LNCaP clone FGC (cell line): ENCODE measurements around the gene MSMB.

Source experiments
- DNase-seq: peaks from one replicate; pipeline ENCODE4 v3.0.0-alpha.2; 2011; ENCODE audit warnings: low read depth
- H3K4me3 ChIP-seq: 2 replicates; pipeline ENCODE4 v1.5.1; 2011; ENCODE audit warnings: mild to moderate bottlenecking, low read depth, low read length, control low read depth
- TF ChIP-seq, protein P1 (sequence below): IDR thresholded peaks from 2 replicates; pipeline ENCODE4 v1.5.1; 2012; ENCODE audit warnings: mild to moderate bottlenecking; ENCODE audit not compliant: control insufficient read depth, insufficient read depth; ENCODE audit errors: extremely low read depth

Gene MSMB

DNA sequence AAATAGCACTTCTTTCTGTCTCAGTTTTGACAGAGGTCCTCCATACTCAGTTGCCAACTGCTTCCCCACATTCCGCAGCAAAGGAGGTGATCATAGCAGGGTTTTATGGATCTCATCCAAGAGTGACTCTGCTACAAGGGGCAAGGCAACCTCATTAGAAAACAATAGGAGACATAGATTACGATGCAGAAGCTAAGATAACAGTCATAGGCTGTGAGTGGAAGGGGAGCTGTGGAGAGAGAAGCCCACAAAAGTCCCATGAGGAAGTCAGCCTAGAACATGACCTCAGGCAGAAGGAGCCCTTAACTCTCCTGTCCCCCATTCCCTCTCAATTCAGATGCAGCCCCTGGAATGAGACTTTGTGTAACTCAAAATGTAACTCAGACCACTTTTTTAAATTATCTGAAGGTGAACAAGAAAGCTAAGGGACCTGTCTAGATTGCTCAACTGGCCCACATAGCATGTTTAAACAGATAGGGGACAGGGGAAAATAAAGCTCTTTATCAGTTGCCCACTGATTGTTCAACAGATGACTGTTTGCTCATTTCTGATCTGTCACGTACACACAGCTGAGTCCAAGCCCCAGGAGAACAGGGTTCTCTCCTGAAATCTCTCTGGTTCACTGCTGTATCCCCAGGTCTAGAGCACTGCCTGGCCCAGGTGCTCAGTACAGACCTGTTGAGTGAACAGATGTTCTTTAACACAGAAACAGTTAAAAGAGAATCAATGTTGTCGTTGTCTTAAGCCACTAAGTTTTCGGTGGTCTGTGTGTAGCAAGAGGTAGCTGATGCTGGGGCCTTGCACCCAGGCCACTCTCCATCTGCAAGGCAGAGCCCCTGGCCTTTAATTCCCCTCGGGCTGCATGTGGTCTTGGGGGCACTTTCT, 14.2 kb downstream of the MSMB start:
- TF ChIP-seq, protein P1, sequence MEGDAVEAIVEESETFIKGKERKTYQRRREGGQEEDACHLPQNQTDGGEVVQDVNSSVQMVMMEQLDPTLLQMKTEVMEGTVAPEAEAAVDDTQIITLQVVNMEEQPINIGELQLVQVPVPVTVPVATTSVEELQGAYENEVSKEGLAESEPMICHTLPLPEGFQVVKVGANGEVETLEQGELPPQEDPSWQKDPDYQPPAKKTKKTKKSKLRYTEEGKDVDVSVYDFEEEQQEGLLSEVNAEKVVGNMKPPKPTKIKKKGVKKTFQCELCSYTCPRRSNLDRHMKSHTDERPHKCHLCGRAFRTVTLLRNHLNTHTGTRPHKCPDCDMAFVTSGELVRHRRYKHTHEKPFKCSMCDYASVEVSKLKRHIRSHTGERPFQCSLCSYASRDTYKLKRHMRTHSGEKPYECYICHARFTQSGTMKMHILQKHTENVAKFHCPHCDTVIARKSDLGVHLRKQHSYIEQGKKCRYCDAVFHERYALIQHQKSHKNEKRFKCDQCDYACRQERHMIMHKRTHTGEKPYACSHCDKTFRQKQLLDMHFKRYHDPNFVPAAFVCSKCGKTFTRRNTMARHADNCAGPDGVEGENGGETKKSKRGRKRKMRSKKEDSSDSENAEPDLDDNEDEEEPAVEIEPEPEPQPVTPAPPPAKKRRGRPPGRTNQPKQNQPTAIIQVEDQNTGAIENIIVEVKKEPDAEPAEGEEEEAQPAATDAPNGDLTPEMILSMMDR = no peak
- DNase-seq = no peak
- H3K4me3 ChIP-seq = no peak overlapping the region

DNA sequence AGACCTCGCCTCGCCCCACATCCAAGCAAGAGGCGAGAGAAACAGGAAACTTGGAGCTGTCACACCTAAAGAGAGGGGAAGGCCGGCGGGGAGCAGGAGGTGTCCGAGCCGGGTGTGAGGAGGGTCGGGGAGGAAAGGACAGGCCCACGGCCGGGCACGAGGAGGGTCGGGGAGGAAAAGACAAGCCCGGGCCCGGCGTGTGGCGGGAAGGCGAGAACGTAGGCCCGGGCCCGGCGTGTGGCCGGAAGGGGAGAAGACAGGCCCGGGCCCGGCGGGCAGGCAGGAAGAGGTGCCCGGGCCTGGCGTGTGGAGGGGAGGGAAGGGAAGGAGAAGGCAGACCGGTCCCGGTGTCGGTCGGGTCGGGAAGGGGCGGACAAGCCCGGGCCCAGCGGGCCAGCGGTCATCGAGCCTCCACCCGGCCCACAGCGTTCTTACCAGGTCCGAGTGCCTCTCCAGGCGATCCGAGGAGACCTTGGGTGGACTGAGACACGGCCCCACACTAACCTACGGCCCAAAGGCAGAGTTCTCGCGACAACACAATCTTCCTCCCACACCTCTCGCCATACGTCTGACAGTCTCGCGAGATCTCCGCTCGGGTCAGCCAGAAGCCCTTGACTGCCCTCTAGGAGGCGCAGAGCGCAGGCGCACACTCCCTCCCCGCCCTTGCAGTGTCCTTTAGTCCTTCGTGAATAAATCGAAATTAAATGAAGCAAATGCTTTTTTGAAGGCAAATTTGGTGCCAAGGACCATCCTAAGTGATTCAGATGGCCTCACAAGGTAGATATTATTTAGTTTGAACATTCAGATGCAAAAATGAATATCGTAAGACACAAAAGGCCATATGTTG, 15.8 kb downstream of the MSMB start, which contains the start of gene NCOA4:
NCOA4 (minus strand) TSS at position 533 of the 847 bp plus-strand sequence. CDS start 13,943 bp downstream, outside the sequence.
- TF ChIP-seq, protein P1 = peak; percentile 71

DNA sequence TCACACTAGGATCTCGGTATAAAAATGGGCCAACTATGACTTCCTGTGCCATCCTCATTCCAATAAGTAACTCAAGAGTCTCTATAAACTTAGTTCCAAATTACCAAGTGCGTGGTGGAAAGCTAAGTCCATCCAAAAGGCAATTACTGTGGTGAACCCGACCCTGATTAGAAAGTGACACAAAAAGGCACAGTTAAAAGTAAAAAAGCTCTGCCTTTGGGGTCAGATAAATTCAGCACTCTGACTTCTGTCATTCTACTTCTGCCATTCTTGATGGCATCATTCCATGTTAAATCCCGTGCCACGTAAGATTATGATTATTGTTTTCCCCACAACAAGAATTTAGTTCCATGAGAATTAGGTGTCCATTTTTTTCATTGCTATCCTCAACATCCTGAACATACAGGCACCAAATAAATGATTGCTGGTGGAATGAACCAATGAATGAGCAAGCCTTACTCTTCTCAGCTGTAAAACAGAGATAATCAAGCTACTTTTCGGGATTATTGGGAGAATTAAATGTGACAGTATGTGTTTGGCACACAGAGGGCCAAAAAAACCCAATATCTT, 16.5 kb downstream of the MSMB start:
- TF ChIP-seq, protein P1 = no peak
- no peak for DNase-seq
- peak overlapping the region; percentile 82 for H3K4me3 ChIP-seq

More for the DNA sequence above, 15.8 kb downstream of the MSMB start, which contains the start of gene NCOA4:
- peak; percentile 96 for DNase-seq
- peak within 1 kb of the TSS; percentile 82 for H3K4me3 ChIP-seq

DNA sequence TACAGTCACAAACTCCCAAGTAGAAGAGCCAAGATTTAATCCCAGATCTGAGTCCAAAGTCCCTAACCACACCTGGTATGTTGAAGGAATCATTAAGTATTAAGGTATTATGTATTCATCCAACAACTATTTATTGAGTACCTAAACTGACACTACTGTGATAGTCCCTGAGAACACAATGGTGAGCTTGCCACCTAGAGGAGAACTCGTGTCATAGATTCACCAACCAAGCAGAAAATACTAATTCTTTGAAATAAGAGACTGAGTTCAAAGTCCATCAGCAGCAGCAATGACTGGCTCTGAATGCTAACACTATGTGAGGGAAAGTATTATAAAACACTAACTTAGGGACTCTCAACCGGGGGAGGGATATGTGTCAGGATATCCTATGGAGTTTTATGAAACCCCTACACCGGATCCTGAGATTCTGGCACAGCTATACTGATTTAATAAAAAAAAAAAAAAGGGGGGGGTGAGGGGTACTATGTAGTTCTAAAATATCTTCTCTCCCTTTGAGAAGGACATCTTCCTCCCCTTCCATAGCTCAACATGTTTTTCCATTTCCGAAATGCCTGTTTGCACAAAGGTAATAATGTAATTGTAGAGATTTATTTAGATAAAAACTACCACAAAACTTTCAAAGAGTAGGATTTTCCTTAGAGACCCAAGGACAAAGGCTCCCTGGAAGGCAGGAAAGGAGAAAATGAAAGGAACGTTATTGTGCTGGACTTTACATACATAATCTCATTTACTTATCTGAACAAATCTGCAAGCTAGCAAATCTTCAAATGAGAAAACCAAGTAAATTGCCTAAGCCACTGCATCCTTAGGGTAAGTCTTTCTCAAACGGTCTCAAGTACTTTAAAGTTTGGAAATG, 17.2 kb downstream of the MSMB start:
- TF ChIP-seq, protein P1 = peak; percentile 72
- DNase-seq = no peak
- peak overlapping the region; percentile 82 for H3K4me3 ChIP-seq

DNA sequence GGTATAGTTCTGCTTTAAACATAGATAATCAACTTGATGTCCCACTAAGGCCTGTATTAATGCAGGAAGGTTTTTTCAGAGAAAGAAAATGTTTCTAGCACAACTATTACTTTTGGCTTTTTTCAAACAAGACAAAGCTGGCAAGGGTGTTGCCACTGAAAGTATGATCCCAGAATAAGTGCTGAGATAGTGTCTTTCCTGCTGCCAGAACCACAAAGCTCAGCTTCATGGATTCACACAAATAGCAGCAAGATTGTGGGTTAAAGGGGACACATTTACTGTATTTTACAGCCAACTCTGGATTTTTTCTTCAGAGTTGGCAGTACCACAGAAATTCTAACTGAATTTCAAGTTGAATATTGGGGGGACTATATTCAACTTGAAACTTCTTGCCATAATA, 20.0 kb downstream of the MSMB start:
- no peak overlapping the region for H3K4me3 ChIP-seq
- TF ChIP-seq, protein P1 = no peak
- no peak for DNase-seq

DNA sequence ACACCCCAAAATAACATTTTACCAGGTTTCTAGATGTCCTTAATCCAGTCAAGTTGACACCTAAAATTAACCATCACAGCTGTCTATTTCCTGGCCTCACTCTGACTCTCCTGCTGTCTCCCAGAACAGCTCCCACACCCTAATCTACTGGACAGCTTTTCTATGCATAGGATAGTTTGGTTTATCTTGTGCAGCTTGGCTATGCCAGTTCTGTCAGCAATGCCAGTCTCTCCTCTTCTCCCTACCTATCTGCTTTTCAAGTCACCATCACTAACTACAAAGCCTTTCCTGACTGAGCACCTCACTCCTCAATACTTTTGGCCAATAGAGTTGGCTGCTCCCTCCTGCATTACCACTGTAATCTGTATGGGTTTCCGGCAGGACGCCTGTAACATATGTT, 20.7 kb downstream of the MSMB start:
- no peak for DNase-seq
- TF ChIP-seq, protein P1 = no peak

More for the DNA sequence above, 20.7 kb downstream of the MSMB start:
- no peak overlapping the region for H3K4me3 ChIP-seq
